ENCODE data around the gene SLC25A23.

Gene SLC25A23

DNA sequence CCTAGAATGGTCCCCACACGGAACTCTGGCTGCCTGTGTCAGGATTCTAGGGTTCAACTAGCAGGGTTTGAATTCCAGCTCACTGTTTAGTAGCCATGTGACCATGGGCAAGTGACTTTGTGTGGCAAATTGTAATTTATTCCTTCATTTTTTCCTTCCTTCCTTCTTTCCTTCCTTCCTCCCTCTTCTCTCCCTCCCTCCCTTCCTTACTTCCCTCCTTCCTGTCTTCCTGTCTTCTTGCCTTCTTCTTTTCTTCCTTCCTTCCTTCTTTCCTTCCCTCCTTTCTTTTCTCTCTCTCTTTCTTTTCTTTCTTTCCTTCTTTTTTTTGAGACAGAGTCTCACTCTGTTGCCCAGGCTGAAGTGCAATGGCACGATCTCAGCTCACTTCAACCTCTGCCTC is 30.5 kb upstream of the SLC25A23 start:
- TF ChIP-seq CTCF (IDR thresholded peaks at IDR 0.05; ENCODE audit: unreplicated experiment in 3 of 3), result no peak
- peaks cover 5% of the 10 kb centered on the region for H3K36me3 Mint-ChIP-seq (ENCODE audit: low read depth)
- H3K4me3 Mint-ChIP-seq, result no peak overlapping the region
- no peaks in the 10 kb centered on the region for H3K4me1 Mint-ChIP-seq
- no peak overlapping the region for H3K27ac Mint-ChIP-seq
- peaks cover 5% of the 10 kb centered on the region for H3K9me3 Mint-ChIP-seq
- peaks cover 25% of the 10 kb centered on the region for H3K27me3 Mint-ChIP-seq (ENCODE audit: low read depth)

GRCh38 chr19:6489278-6490061 is 29.9 kb upstream of the SLC25A23 start:
- TF ChIP-seq CTCF (IDR thresholded peaks at IDR 0.05; ENCODE audit: unreplicated experiment in 3 of 3), result no peak
- Mint-ChIP-seq H3K27me3 (ENCODE audit: low read depth) (peaks cover 22% of the 10 kb centered on the region), H3K36me3 (ENCODE audit: low read depth) (peaks cover under 1% of the 10 kb centered on the region), H3K9me3 (peaks cover 5% of the 10 kb centered on the region), H3K4me1 (no peaks in the 10 kb centered on the region), H3K4me3 (no peak overlapping the region), H3K27ac (no peak overlapping the region)

DNA sequence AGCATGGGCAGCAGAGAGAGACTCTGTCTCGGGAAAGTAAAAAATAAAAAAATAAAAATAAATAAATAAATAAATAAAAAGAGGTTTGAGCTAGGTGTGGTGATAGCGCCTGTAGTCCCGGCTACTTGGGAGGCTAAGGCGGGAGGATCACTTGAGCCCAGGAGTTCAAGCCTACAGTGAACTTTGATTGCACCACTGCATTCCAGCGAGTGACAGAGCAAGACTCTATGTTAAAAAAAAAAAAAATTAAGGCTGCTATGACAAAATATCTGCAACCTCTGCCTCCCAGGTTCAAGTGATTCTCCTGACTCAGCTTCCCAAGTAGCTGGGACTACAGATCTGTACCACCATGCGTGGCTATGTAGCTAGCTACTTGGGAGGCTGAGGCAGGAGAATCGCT is 25.2 kb upstream of the SLC25A23 start:
- TF ChIP-seq CTCF (IDR thresholded peaks at IDR 0.05; ENCODE audit: unreplicated experiment in 3 of 3), result no peak
- H3K27me3 Mint-ChIP-seq (ENCODE audit: low read depth), result peaks cover 17% of the 10 kb centered on the region
- no peak overlapping the region for H3K27ac Mint-ChIP-seq
- no peaks in the 10 kb centered on the region for H3K4me1 Mint-ChIP-seq
- H3K36me3 Mint-ChIP-seq (ENCODE audit: low read depth), result no peaks in the 10 kb centered on the region
- no peak overlapping the region for H3K4me3 Mint-ChIP-seq
- no peaks in the 10 kb centered on the region for H3K9me3 Mint-ChIP-seq

DNA sequence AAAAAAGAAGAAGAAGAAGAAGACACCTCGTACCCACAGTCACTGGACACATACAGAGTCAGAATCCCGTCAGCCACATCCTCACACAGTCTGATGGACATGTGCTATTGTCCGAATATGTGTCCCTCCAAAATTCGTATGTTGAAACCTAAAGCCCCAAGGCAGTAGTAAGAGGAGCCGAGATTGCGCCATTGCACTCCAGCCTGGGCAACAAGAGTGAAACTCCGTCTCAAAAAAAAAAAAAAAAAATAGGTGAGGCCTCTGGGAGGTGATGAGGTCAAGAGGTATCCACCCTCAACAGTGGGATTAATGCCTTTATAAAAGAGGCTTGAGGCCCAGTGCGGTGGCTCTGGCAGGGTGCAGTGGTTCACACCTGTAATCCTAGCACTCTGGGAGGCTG is 24.6 kb upstream of the SLC25A23 start:
- Mint-ChIP-seq H3K4me3 (no peak overlapping the region), H3K4me1 (no peaks in the 10 kb centered on the region), H3K27ac (no peak overlapping the region), H3K9me3 (no peaks in the 10 kb centered on the region), H3K36me3 (ENCODE audit: low read depth) (no peaks in the 10 kb centered on the region), H3K27me3 (ENCODE audit: low read depth) (peaks cover 15% of the 10 kb centered on the region)
- TF ChIP-seq CTCF (IDR thresholded peaks at IDR 0.05; ENCODE audit: unreplicated experiment in 3 of 3), result no peak

DNA sequence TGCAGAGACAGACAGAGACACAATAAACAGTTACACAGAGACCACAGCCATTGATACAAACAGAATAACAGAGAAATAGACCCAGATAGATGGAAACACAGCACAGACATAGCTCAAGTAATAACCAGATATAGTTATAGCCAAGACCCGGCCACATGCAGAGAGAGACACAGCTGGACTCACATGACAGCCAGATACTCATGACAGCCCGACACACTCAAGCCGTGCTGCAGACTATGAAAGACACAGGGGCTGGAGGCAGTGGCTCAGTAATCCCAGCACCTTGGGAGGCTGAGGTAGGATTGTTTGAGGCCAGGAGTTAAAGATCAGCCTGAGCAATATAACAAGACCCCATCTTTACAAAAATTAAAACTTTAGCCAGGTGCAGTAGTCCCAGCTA is 23.6 kb upstream of the SLC25A23 start:
- H3K27me3 Mint-ChIP-seq (ENCODE audit: low read depth), result peaks cover 15% of the 10 kb centered on the region
- no peak overlapping the region for H3K4me3 Mint-ChIP-seq
- no peak overlapping the region for H3K27ac Mint-ChIP-seq
- H3K36me3 Mint-ChIP-seq (ENCODE audit: low read depth), result no peaks in the 10 kb centered on the region
- no peak for TF ChIP-seq CTCF (IDR thresholded peaks at IDR 0.05; ENCODE audit: unreplicated experiment in 3 of 3)
- H3K4me1 Mint-ChIP-seq, result no peaks in the 10 kb centered on the region
- H3K9me3 Mint-ChIP-seq, result no peaks in the 10 kb centered on the region

DNA sequence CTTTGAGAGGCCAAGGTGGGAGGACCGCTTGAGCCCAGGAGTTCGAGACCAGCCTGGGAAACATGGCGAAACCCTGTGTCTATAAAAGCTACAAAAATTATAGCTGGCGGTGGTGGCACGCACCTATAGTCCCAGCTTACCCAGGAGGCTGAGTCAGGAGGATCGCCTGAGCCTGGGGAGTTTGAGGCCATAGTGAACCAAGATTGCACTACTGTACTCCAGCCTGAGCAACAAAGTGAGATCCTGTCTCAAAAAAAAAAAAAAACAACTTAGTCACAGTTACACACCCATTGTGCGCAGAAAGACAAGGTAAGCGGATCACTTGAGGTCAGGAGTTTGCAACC is 22.7 kb upstream of the SLC25A23 start:
- no peaks in the 10 kb centered on the region for H3K4me1 Mint-ChIP-seq
- H3K36me3 Mint-ChIP-seq (ENCODE audit: low read depth), result no peaks in the 10 kb centered on the region
- H3K4me3 Mint-ChIP-seq, result no peak overlapping the region
- no peak for TF ChIP-seq CTCF (IDR thresholded peaks at IDR 0.05; ENCODE audit: unreplicated experiment in 3 of 3)
- peaks cover 15% of the 10 kb centered on the region for H3K27me3 Mint-ChIP-seq (ENCODE audit: low read depth)
- no peak overlapping the region for H3K27ac Mint-ChIP-seq
- H3K9me3 Mint-ChIP-seq, result no peaks in the 10 kb centered on the region
